ENCODE results near the gene SLC37A2. TPM values are rescaled to one million over a fixed set of nuclear protein-coding genes. Genes with fewer than 3 reads are reported as not detected.

Gene SLC37A2
- total and polyA plus RNA-seq, 2 of the 4 experiments (the other 2 are of a cell fraction): 0.72 to 1.1 TPM

GRCh38 chr11:125091247-125091876 is 28.3 kb downstream of the SLC37A2 start (continued):
- TF ChIP-seq MAZ (IDR thresholded peaks at IDR 0.05; ENCODE audit: borderline replicate concordance, low read depth, low read length) (no peak), RAD21 (IDR thresholded peaks at IDR 0.05; ENCODE audit: low read length) (peak; percentile 85)

GRCh38 chr11:125091877-125092664 is 29.0 kb downstream of the SLC37A2 start:
- no peak overlapping the region for H3K4me2 ChIP-seq (ENCODE audit: low read depth, low read length)
- in situ Hi-C loops (cut with MboI; ENCODE audit: low sequenced_read_pairs): loop anchor here (5.0 kb wide), 1 partner anchor 315 kb away; no protein-coding TSS in a partner anchor
- TF ChIP-seq NFE2L2 (IDR thresholded peaks at IDR 0.05; ENCODE audit: low read depth, low read length): no peak
- no peak for TF ChIP-seq BHLHE40 (IDR thresholded peaks at IDR 0.05; ENCODE audit: low read depth, low read length)
- TF ChIP-seq USF2 (IDR thresholded peaks at IDR 0.05; ENCODE audit: low read depth, low read length): no peak
- TF ChIP-seq RFX5 (IDR thresholded peaks at IDR 0.05; ENCODE audit: low read depth, low read length): no peak
- no peak for TF ChIP-seq CEBPB (IDR thresholded peaks at IDR 0.05; ENCODE audit: low read depth, low read length)
- TF ChIP-seq MXI1 (IDR thresholded peaks at IDR 0.05; ENCODE audit: borderline replicate concordance, low read depth, low read length): no peak
- TF ChIP-seq MAFK (IDR thresholded peaks at IDR 0.05; ENCODE audit: low read depth, low read length): no peak
- no peak for TF ChIP-seq MAZ (IDR thresholded peaks at IDR 0.05; ENCODE audit: borderline replicate concordance, low read depth, low read length)
- TF ChIP-seq RAD21 (IDR thresholded peaks at IDR 0.05; ENCODE audit: low read length): no peak
- TF ChIP-seq ELK1 (IDR thresholded peaks at IDR 0.05; ENCODE audit: borderline replicate concordance, low read depth, low read length): no peak
- no peak for TF ChIP-seq SMC3 (IDR thresholded peaks at IDR 0.05; ENCODE audit: low read depth, low read length)
- TF ChIP-seq RCOR1 (IDR thresholded peaks at IDR 0.05; ENCODE audit: insufficient replicate concordance, low read length): no peak

More at GRCh38 chr11:125091877-125092664, 29.0 kb downstream of the SLC37A2 start:
- Histone ChIP-seq H2BK15ac (ENCODE audit: low read depth, low read length) (peak overlapping the region; percentile 45; the same call in 2 of the 3 replicates), H3K36me3 (ENCODE audit: control insufficient read depth, insufficient read depth, low read length) (peaks cover 2% of the 10 kb centered on the region), H3K4ac (ENCODE audit: low read depth, low read length) (peak overlapping the region; percentile 51), H4K91ac (ENCODE audit: insufficient read depth, low read depth, low read length) (peak overlapping the region; percentile 81; the same call in 1 of the 2 replicates), H4K8ac (ENCODE audit: low read depth in 2 of 2, low read length in 2 of 2) (peak overlapping the region; percentile 41 to 76; a peak in 2 of 4 replicates), H3K9me3 (ENCODE audit: control insufficient read depth, insufficient read depth, low read length) (no peaks in the 10 kb centered on the region), H2BK5ac (ENCODE audit: low read depth, low read length, poor library complexity, severe bottlenecking) (no peak overlapping the region), H3K23ac (ENCODE audit: low read depth, low read length) (peak overlapping the region; percentile 26; the same call in 1 of the 2 replicates), H3K56ac (ENCODE audit: extremely low read depth, insufficient read depth, low read length) (no peak overlapping the region), H3K27ac (ENCODE audit: insufficient read depth, low read length) (no peak overlapping the region), H4K20me1 (ENCODE audit: insufficient read depth, low read length) (no peaks in the 10 kb centered on the region), H3K27me3 (ENCODE audit: control insufficient read depth, insufficient read depth, low read length) (no peaks in the 10 kb centered on the region), H3K4me1 (ENCODE audit: control insufficient read depth, insufficient read depth, low read length) (peaks cover 10% of the 10 kb centered on the region), H3K79me1 (ENCODE audit: low read depth in 1 of 2, low read length in 2 of 2) (no peaks in the 10 kb centered on the region; a peak in 1 of 4 replicates), H2BK20ac (ENCODE audit: low read depth, low read length) (peak overlapping the region; percentile 34; the same call in 1 of the 2 replicates), H2AK9ac (replicated peaks; ENCODE audit: low read depth, low read length, poor library complexity) (no peak overlapping the region), H2AK5ac (ENCODE audit: low read depth, low read length) (peak overlapping the region; percentile 61), H4K5ac (ENCODE audit: low read depth, low read length) (no peak overlapping the region; the same call in 1 of the 2 replicates), H3K4me3 (ENCODE audit: insufficient read depth, low read depth, low read length) (no peak overlapping the region), H3K18ac (ENCODE audit: low read depth, low read length) (no peak overlapping the region), H2AFZ (replicated peaks; ENCODE audit: low read length, poor library complexity) (peak overlapping the region; percentile 86), H3K9ac (ENCODE audit: low read depth, low read length) (no peak overlapping the region), H3K14ac (replicated peaks; ENCODE audit: low read depth, low read length) (peak overlapping the region; percentile 74), H2BK120ac (ENCODE audit: low read depth, low read length) (peak overlapping the region; percentile 46), H3K9me1 (ENCODE audit: insufficient read depth, low read length) (peaks cover 12% of the 10 kb centered on the region)
- ChIA-PET CTCF (interaction anchor here (0.8 to 4.3 kb wide), 10 partner anchors 10 to 337 kb away, joined by 3 to 34 read pairs (median 6); no protein-coding TSS in a partner anchor), POLR2A (ENCODE audit: unreplicated experiment) (interaction anchor here (0.7 to 1.0 kb wide), 2 partner anchors 20 to 51 kb away, joined by 3 to 4 read pairs; partner anchors contain the start of gene TMEM218)
- intact Hi-C loops (cut with micrococcal nuclease) (loop anchor here (1.0 to 2.0 kb wide), 6 partner anchors 49 to 337 kb away; no protein-coding TSS in a partner anchor), dilution Hi-C loops (cut with HindIII; ENCODE audit: low sequenced_read_pairs, unreplicated experiment) (no loop called here)
- WGBS, 2 experiments (ENCODE audit: extremely low coverage in 2 of 2, insufficient read length in 1 of 2): 50% methylated on average over 1 of the region's 6 CpGs; no CpG with 5 or more reads in 1 of the 2 experiments
- ATAC-seq (ENCODE audit: low read depth) (no peak), DNase-seq (no peak)
- no TSS peak for BruUV-seq (replicated peaks)

Measured in IMR-90 (cell line).